GM21367 (cell line): Measurements from ENCODE around the gene TOB1.

Experiments
- ATAC-seq: cut with Tn5 transposase; IDR thresholded peaks from one replicate; pipeline ENCODE4 v1.9.1; 2021; ENCODE audit not compliant: unreplicated experiment

Gene TOB1

GRCh38 chr17:50848039-50848438 is 18.1 kb downstream of the TOB1 start:
- no peak for ATAC-seq

- ATAC-seq = no peak
Measured at GRCh38 chr17:50847566-50847965, 18.6 kb downstream of the TOB1 start.

GRCh38 chr17:50845240-50846147 is 20.7 kb downstream of the TOB1 start:
- no peak for ATAC-seq

DNA sequence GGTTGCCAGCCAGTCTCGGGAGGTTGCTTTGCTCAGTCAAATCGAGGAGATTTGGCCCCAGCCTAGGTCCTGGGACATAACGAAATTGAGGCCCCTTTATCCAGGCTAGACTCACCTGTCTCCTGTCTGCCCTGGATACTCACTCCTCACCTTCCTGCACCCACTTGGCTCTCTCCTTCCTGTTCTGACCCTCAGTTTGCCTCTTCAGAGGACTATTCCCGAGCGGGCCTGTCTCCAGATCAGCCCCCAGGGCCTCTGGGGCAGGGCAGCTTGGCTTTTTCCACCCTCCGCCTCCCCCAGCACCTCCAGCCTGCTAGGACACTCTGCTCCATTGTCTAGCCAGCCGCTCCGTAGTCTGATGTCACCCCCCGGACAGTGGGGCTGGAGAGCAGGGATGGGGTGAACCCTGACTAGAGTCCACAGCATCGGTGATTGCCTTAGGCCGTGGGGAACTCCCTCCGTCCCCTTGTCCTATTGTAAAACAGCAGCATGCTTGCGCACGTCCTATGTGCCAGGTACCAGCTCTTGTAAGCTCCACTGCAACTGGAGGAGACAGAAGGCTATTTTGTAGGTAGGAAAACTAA is 21.9 kb downstream of the TOB1 start:
- no peak for ATAC-seq

GRCh38 chr17:50843150-50843905 is 22.8 kb downstream of the TOB1 start:
- no peak for ATAC-seq

DNA sequence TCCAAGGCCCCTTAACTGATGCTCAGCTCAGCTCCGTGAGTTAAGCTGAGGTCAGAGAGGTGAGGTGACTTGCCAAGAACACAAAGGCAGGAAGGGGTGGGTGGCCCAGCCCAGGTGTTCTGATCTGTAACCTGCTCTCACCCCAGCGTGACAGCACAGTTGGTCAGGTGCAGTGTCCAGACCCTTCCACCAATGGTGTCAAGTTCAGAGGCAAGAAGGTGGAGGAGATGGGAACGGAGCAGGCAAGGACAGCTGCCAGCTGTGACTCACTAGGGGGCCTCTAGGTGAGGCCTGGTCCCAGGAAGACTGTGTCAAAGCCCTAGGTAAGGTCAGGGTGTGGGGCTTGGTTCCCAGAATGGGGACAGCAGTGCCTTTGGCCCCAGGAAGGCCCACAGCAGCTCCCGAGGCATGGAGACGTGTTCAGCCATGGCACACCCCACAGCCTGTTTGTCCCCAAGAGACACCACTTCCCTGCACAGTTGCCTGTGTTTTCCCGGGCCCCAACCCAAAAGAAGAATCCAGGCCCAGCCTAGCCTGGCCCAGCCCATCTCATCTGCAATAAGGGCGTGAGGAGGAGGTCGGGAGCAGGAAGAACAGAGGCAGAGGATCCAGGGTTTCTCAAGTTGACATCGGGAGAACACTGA is 23.5 kb downstream of the TOB1 start:
- no peak for ATAC-seq

DNA sequence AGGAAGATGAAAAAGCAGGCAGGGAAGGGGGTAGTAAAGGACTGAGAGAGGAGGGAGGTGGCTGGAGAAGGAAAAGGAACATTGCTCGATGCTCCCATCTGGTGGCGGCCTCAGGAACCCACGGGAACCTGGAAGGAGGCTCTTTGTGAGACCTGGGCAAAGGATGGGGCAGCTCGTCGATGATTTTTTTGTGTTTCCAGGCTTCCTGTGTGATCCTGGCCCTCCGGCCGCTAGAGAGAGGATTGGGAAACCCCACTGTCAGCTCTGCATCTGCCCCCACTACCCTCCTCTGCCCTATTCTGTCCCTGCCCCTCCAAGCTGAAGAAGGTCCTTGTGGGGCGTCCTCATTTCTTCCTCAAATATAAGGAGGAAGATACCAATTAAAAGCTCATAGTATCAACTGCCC is 24.2 kb downstream of the TOB1 start:
- ATAC-seq = no peak

GRCh38 chr17:50841277-50841948 is 24.7 kb downstream of the TOB1 start:
- no peak for ATAC-seq

GRCh38 chr17:50840311-50840851 is 25.8 kb downstream of the TOB1 start:
- ATAC-seq = no peak

DNA sequence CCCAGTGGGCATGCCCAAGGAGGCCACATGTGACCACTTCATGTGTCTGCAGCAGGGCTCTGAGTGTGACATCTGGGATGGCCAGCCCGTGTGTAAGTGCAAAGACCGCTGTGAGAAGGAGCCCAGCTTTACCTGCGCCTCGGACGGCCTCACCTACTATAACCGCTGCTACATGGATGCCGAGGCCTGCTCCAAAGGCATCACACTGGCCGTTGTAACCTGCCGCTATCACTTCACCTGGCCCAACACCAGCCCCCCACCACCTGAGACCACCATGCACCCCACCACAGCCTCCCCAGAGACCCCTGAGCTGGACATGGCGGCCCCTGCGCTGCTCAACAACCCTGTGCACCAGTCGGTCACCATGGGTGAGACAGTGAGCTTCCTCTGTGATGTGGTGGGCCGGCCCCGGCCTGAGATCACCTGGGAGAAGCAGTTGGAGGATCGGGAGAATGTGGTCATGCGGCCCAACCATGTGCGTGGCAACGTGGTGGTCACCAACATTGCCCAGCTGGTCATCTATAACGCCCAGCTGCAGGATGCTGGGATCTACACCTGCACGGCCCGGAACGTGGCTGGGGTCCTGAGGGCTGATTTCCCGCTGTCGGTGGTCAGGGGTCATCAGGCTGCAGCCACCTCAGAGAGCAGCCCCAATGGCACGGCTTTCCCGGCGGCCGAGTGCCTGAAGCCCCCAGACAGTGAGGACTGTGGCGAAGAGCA is 26.4 kb downstream of the TOB1 start:
- ATAC-seq = no peak

GRCh38 chr17:50837980-50838954 is 27.9 kb downstream of the TOB1 start:
- no peak for ATAC-seq

GRCh38 chr17:50837286-50837979 is 28.7 kb downstream of the TOB1 start:
- no peak for ATAC-seq

GRCh38 chr17:50836826-50837225 is 29.3 kb downstream of the TOB1 start:
- no peak for ATAC-seq

DNA sequence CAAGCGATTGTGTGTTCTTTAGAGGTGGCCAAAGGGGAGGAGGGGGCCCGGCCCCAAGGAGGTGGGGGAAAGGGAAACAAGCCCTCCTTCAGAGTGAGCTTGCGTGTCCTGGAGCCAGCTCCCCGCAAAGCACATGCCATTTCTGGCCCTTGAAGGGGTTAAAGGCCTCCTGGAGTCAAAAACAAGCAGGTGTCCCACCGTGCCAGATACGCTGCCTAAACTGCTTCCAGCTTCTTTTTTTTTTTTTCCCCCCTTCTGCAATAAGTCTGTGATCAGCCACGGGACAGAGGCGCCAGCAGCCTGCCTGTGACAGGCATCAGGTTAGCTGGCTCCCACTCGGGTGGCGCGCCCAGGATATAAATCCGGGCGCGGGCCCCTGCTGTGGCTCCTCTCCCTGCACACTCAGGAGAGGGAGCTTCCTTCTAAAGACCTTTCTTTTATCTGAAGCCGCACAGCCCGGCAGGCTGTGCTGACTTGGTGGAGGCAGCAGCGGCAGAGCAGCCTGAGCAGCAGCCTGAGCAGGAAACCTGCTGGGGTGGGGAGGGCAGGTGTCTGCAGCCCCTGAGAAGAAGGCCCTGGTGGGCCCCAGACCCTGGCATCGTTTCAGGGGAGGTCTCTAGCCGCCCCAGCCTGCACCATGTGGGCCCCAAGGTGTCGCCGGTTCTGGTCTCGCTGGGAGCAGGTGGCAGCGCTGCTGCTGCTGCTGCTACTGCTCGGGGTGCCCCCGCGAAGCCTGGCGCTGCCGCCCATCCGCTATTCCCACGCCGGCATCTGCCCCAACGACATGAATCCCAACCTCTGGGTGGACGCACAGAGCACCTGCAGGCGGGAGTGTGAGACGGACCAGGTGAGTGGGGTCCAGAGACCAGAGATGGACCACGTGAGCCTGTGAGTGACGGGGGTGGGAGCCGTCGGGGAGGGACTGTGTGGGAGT is 30.6 kb downstream of the TOB1 start, which contains the start of gene WFIKKN2:
WFIKKN2 (plus strand) TSS at position 286 of the 934 bp plus-strand sequence; CDS start at position 638, 352 bp downstream.
- ATAC-seq = no peak

DNA sequence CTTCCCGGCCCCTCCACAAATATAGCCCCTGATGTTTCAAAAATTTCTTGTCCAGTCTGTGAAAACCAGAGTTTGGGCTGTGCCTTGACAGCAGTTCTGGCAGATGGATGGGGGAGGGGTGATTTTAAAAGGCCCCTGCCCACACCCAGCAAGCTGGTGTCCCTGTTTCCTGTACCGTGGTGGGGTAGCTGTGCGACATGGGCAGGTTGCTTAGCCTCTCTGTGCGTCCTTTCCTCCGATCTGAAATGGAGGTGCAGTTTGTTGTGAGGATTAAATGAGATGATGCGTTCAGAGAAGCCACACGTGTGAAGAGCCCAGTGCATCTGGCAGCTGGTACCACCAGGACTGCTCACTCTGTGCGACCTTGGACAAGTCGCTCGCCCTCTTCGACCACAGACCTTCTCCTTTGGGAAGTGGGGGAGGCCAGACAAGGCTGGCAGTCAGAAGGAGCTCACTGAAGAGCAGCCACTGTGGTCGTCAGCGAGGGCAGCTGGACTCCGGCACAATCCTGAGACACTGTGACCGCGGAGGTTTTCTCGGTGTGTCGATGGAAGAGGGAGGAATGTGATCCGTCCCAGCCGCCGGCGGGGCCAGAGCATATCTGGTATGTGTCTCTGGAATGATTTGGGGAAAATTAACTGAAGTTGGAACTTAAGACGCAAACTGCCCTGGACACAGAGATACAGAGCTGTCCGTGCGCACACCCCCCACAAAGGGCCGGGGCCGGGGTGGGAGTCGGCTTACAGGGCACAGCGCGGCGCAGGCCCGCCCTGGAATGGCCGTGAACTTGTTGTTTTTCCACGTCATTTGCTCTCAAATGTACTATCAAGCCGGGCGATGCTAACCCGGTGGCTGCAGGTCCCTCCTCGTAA is 31.5 kb downstream of the TOB1 start:
- no peak for ATAC-seq
